Gastrocnemius medialis (tissue), 4 donors: ENCODE data around the gene DSE.

Experiments used
- CTCF ChIP-seq, 5 experiments: fragments of 450-650 bp in 3 of 5; fragments of 200-600 bp in 2 of 5; sonication (generic) in 2 of 5; IDR thresholded peaks in 4 of 5; conservative IDR thresholded peaks in 1 of 5; 1 replicate in 4 of 5; 2 replicates in 1 of 5; pipeline ENCODE4 v1.5.1; 2016 to 2019; ENCODE audit warnings: antibody characterized with exemption in 5 of 5, mild to moderate bottlenecking in 3 of 5, moderate library complexity in 3 of 5
- POLR2A ChIP-seq, 2 donors: fragments of 450-650 bp; IDR thresholded peaks; one replicate each; pipeline ENCODE4 v1.6.1; 2017; ENCODE audit warnings: antibody characterized with exemption in 2 of 2, mild to moderate bottlenecking in 2 of 2, moderate library complexity in 2 of 2

- TF ChIP-seq CTCF (IDR thresholded peaks at IDR 0.05 in 4 of 5, conservative IDR thresholded peaks at IDR 0.05 in 1 of 5) (no peak), POLR2A (IDR thresholded peaks at IDR 0.05) (no peak)
Measured at GRCh38 chr6:116335612-116336215, 35.0 kb upstream of the DSE start.
